Measurements from ENCODE around the gene ILKAP.

ILKAP gene

DNA sequence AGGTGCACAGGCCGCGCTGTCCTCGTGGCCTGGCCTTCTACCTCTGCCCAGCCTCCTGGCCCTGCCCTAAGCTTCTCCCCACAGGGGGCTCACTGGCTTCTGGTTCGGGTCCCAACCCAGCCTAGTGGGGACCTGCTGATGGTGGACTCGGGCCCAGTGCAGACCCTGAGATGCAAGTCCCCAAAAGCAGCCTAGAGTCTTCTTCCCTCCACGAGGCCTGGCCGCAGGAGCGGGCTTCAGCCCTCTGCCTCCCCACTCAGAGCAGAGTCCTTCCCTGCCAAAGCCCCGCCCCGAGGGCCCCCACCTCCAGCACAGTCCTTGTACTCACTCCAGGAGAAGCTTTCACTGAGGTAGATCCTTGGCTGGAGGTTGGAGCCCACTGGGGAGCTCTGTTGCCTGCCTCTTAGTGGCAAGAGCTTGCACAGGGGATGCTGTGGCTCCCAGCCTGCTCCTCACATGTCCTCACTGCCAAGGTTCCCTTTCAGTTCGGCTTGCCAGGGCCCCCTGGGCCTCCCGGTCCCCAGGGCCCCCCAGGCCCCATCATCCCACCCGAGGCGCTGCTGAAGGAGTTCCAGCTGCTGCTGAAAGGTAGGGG is 41.1 kb downstream of the ILKAP start:
- H3K4me1 ChIP-seq (ENCODE audit: insufficient read depth, low read length): no peaks in the 10 kb centered on the region
- H3K9ac ChIP-seq (ENCODE audit: low read depth, low read length): no peak overlapping the region
- H3K4me3 ChIP-seq (ENCODE audit: low read length): no peak overlapping the region
- no peaks in the 10 kb centered on the region for H3K36me3 ChIP-seq (ENCODE audit: insufficient read depth, low read length)
- peaks cover 79% of the 10 kb centered on the region for H3K27me3 ChIP-seq (ENCODE audit: insufficient read depth, low read length)
- no peaks in the 10 kb centered on the region for H3K9me3 ChIP-seq (ENCODE audit: insufficient read depth, low read depth, low read length)
- WGBS: 91% methylated on average over 14 of the region's 14 CpGs
- H3K27ac ChIP-seq (ENCODE audit: low read depth, low read length): no peak overlapping the region

GRCh38 chr2:238161291-238162051 is 42.0 kb downstream of the ILKAP start:
- Histone ChIP-seq H3K4me1 (ENCODE audit: insufficient read depth, low read length) (no peaks in the 10 kb centered on the region), H3K9me3 (ENCODE audit: insufficient read depth, low read depth, low read length) (no peaks in the 10 kb centered on the region), H3K36me3 (ENCODE audit: insufficient read depth, low read length) (no peaks in the 10 kb centered on the region), H3K9ac (ENCODE audit: low read depth, low read length) (no peak overlapping the region), H3K27ac (ENCODE audit: low read depth, low read length) (no peak overlapping the region), H3K4me3 (ENCODE audit: low read length) (no peak overlapping the region), H3K27me3 (ENCODE audit: insufficient read depth, low read length) (peaks cover 80% of the 10 kb centered on the region)
- 91% methylated on average over 21 of the region's 21 CpGs for WGBS

DNA sequence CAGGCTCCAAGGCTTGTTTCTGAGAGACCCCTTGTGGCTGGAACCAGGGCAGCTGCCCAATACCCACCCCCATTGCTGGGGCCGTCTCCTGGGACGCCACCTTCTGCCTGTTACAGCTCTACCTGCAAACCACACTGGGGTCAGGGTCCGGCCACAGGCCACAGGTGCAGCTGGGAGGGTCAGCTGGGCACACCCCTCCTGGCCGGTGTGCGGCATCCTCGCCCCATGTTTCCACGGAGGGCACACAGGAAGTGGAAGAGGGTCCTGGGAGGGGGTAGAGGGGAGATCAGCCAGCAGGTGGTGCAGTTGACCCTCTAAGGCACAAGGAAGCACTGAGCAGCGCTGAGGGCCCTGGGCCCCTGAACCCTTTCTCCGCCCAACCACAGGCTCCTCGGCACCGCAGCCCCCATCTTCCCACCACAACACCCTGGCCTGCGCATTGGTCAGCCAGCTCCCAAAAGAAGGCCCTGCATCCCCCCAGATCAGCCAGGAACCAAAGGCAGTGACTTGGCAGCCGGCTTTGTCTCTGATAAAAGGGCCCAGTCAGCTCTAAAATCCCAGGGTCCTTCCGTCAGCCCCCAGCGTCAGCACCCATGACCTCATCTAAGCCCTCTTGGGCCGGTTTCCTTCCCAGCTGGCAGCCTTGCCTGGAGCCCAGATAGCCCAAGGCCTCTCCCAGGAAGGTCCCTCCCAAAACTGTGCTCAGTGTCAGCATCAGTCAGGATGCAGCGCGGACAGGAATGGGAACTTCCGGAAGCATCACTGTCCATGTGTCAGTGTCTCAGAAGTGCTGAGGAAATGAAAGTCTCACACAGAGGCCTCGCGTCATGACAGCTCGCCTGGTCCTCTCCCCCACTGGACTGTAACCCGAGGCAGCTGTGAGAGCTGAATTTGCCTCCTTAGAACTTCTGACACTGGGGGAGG is 43.0 kb downstream of the ILKAP start:
- WGBS: 74% methylated on average over 23 of the region's 23 CpGs
- Histone ChIP-seq H3K4me1 (ENCODE audit: insufficient read depth, low read length) (no peaks in the 10 kb centered on the region), H3K9ac (ENCODE audit: low read depth, low read length) (no peak overlapping the region), H3K27ac (ENCODE audit: low read depth, low read length) (no peak overlapping the region), H3K36me3 (ENCODE audit: insufficient read depth, low read length) (no peaks in the 10 kb centered on the region), H3K27me3 (ENCODE audit: insufficient read depth, low read length) (peaks cover 79% of the 10 kb centered on the region), H3K4me3 (ENCODE audit: low read length) (no peak overlapping the region), H3K9me3 (ENCODE audit: insufficient read depth, low read depth, low read length) (no peaks in the 10 kb centered on the region)

DNA sequence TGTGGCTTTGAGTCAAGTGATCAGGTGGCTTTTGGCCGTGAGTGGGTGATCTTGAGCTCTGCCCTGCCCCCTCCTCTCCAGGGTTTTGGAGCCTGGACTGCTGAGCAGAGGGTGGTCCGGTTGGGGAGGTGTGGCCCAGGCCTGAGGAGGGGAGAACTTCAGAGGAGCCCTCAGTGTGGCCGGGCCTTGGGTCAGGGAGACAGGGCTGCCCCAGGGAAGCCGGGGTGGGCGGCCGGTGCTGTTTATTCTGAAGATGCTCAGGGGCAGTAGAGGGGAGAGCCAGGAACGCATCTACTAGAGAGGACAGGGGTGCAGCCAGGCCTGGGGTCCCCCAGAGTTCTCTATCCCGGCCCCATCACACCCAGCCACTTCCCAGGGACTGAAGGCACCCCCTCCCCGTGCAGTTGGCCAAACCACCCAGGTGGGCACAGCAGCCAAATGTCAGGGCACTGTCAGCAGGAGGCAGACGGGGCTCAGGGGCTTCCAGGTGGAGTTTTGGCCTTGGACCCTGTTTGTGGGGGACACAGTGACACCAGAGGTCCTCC is 43.8 kb downstream of the ILKAP start:
- peak overlapping the region; percentile 46 for H3K4me3 ChIP-seq (ENCODE audit: low read length)
- no peaks in the 10 kb centered on the region for H3K9me3 ChIP-seq (ENCODE audit: insufficient read depth, low read depth, low read length)
- H3K9ac ChIP-seq (ENCODE audit: low read depth, low read length): no peak overlapping the region
- H3K27ac ChIP-seq (ENCODE audit: low read depth, low read length): no peak overlapping the region
- H3K4me1 ChIP-seq (ENCODE audit: insufficient read depth, low read length): no peaks in the 10 kb centered on the region
- no peaks in the 10 kb centered on the region for H3K36me3 ChIP-seq (ENCODE audit: insufficient read depth, low read length)
- peaks cover 71% of the 10 kb centered on the region for H3K27me3 ChIP-seq (ENCODE audit: insufficient read depth, low read length)
- WGBS: 52% methylated on average over 10 of the region's 10 CpGs

GRCh38 chr2:238159071-238159539 is 44.4 kb downstream of the ILKAP start:
- no peaks in the 10 kb centered on the region for H3K9me3 ChIP-seq (ENCODE audit: insufficient read depth, low read depth, low read length)
- peak overlapping the region; percentile 46; the same call in 1 of the 2 replicates for H3K9ac ChIP-seq (ENCODE audit: low read depth, low read length)

DNA sequence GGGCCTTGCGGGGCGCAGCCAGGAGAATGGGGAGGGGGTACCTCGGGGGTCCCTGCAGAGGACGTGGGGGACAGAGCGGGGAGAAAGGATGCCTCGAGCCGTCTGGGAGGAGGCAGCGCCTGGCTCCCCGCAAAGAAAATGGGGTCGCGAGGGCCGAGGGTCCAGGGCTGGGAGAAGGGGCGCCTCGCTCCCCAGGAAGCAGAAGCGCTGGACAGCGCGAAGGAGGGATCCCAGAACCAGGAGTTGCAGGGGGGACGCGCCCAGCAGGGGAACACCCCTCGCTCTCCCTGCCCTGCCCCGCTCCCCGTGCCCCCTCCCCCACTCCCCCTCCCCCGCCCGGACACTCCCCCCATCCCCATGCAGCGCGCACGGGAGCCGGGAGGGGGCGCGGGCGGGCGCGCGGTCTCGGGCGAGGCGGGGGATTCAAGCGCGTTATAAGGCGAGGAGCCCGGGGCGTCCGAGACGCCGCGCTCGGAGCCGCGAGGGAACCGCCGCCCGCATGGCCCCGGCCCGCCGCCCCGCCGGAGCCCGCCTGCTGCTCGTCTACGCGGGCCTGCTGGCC is 44.9 kb downstream of the ILKAP start, which contains the start of gene ERFE:
ERFE (plus strand) TSS at position 462 of the 562 bp plus-strand sequence; CDS start at position 500, 38 bp downstream.
- no peak within 1 kb of the TSS for H3K27ac ChIP-seq (ENCODE audit: low read depth, low read length)
- H3K27me3 ChIP-seq (ENCODE audit: insufficient read depth, low read length): peaks cover 60% of the 10 kb centered on the region
- no peaks in the 10 kb centered on the region for H3K9me3 ChIP-seq (ENCODE audit: insufficient read depth, low read depth, low read length)
- H3K4me1 ChIP-seq (ENCODE audit: insufficient read depth, low read length): no peaks in the 10 kb centered on the region
- no peaks in the 10 kb centered on the region for H3K36me3 ChIP-seq (ENCODE audit: insufficient read depth, low read length)
- peak within 1 kb of the TSS; percentile 62 for H3K4me3 ChIP-seq (ENCODE audit: low read length)
- peak within 1 kb of the TSS; percentile 46; the same call in 1 of the 2 replicates for H3K9ac ChIP-seq (ENCODE audit: low read depth, low read length)
- 16% methylated on average over 54 of the region's 61 CpGs for WGBS

More at GRCh38 chr2:238159071-238159539, 44.4 kb downstream of the ILKAP start:
- no peaks in the 10 kb centered on the region for H3K4me1 ChIP-seq (ENCODE audit: insufficient read depth, low read length)
- peaks cover 65% of the 10 kb centered on the region for H3K27me3 ChIP-seq (ENCODE audit: insufficient read depth, low read length)
- H3K36me3 ChIP-seq (ENCODE audit: insufficient read depth, low read length): no peaks in the 10 kb centered on the region
- H3K27ac ChIP-seq (ENCODE audit: low read depth, low read length): no peak overlapping the region
- H3K4me3 ChIP-seq (ENCODE audit: low read length): peak overlapping the region; percentile 46
- 3% methylated on average over 52 of the region's 52 CpGs for WGBS

DNA sequence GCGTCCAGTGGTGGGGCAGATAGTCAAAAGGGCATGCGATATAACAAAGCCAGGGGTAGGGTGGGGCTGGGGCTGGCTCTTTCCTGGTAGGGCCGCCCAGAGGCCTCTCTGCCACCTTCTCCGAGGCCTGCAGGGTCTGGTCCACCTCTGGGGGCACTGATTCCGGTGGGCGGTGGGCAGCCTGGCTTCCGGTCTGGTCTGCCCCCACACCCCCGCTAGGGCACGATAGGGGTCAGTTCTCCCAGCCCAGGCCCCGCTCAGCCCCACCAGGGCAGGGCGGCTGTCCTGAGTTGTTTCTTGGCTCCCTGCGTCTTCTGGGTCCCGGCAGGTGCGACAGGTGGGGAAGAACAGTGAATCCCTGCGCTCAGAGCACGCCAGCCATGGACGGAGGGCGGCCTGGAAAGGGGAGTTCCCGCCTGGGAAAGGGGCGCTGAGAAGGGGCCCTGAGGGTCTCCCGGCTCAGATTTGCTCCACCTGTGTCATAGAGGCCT is 45.4 kb downstream of the ILKAP start:
- H3K9me3 ChIP-seq (ENCODE audit: insufficient read depth, low read depth, low read length): no peaks in the 10 kb centered on the region
- WGBS: 75% methylated on average over 21 of the region's 21 CpGs
- no peaks in the 10 kb centered on the region for H3K4me1 ChIP-seq (ENCODE audit: insufficient read depth, low read length)
- peaks cover 55% of the 10 kb centered on the region for H3K27me3 ChIP-seq (ENCODE audit: insufficient read depth, low read length)
- H3K9ac ChIP-seq (ENCODE audit: low read depth, low read length): no peak overlapping the region
- no peaks in the 10 kb centered on the region for H3K36me3 ChIP-seq (ENCODE audit: insufficient read depth, low read length)
- H3K27ac ChIP-seq (ENCODE audit: low read depth, low read length): no peak overlapping the region
- H3K4me3 ChIP-seq (ENCODE audit: low read length): peak overlapping the region; percentile 62

DNA sequence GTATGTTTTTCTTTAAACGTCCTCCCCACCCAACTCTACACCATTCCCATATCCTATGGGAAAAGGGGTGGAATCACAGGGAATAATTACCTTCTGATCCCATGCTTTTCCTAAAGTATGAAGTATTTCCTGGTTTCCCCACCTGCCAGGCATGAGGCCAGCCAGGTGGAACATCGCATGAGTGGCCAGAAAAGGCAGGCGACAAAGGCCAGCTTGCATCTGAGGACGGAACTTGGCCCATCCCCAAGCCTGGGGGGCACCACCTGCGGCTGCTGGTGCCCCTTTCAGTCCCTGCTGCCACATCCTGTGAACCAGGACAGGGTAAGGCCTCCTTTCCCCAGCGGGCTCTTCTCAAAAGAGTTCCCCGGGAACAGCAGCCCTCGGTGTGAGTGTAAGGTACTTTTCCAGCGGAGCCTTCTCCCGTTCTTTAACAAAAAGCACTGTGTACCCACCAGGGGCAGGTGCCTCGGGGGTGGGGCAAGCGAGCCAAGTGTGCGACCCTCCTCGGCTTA is 45.9 kb downstream of the ILKAP start:
- H3K4me1 ChIP-seq (ENCODE audit: insufficient read depth, low read length): no peaks in the 10 kb centered on the region
- no peak overlapping the region for H3K27ac ChIP-seq (ENCODE audit: low read depth, low read length)
- no peak overlapping the region for H3K4me3 ChIP-seq (ENCODE audit: low read length)
- H3K27me3 ChIP-seq (ENCODE audit: insufficient read depth, low read length): peaks cover 50% of the 10 kb centered on the region
- no peak overlapping the region for H3K9ac ChIP-seq (ENCODE audit: low read depth, low read length)
- no peaks in the 10 kb centered on the region for H3K9me3 ChIP-seq (ENCODE audit: insufficient read depth, low read depth, low read length)
- no peaks in the 10 kb centered on the region for H3K36me3 ChIP-seq (ENCODE audit: insufficient read depth, low read length)
- WGBS: 80% methylated on average over 13 of the region's 14 CpGs

- Histone ChIP-seq H3K9ac (ENCODE audit: low read depth, low read length) (no peak overlapping the region), H3K4me1 (ENCODE audit: insufficient read depth, low read length) (no peaks in the 10 kb centered on the region), H3K36me3 (ENCODE audit: insufficient read depth, low read length) (no peaks in the 10 kb centered on the region), H3K27ac (ENCODE audit: low read depth, low read length) (no peak overlapping the region), H3K9me3 (ENCODE audit: insufficient read depth, low read depth, low read length) (no peaks in the 10 kb centered on the region), H3K27me3 (ENCODE audit: insufficient read depth, low read length) (peaks cover 34% of the 10 kb centered on the region), H3K4me3 (ENCODE audit: low read length) (no peak overlapping the region)
- WGBS: 81% methylated on average over 18 of the region's 18 CpGs
Measured at GRCh38 chr2:238155761-238156694, 47.5 kb downstream of the ILKAP start.
